ENCODE results near the gene TMEM242. TPM values are rescaled to one million over a fixed set of nuclear protein-coding genes. Genes with fewer than 3 reads are reported as not detected.

TMEM242 gene
- total RNA-seq, 4 donors from 2014 or later: 0.20 to 8.4 (median 5.8) TPM

DNA sequence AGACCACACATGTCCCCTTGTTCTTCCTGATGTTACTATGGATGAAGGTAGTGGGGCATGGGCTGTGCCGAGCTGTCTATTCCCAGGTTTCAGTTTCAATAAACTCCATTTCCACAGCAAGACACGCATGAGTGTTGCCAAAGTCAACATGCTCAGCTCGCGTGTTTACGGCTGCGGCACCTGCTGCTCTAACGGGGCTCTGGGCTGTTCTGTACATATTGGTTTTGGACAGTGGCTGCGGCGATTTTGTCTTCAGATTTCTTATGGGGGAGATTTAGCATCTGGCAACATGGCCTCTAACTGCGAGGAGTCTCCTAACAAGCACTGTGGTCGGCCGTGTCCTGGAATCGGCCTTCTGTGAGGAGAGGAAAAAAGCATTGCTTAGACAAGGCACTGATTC, 58.6 kb downstream of the TMEM242 start:
- no peak overlapping the region for H3K27ac ChIP-seq
- in situ Hi-C loops (cut with MboI; ENCODE audit: low pct_ligation_motif_present in 1 of 4, low pct_unique_long_range_greater_than_20kb in 1 of 4, low sequenced_read_pairs in 3 of 4) (no loop called here), intact Hi-C loops (cut with DNase I; ENCODE audit: low total_unique reads) (no loop called here)
- no peaks in the 10 kb centered on the region for H3K36me3 ChIP-seq
- WGBS, 2 donors (ENCODE audit: low coverage in 1 of 2): 53 to 90% methylated on average over 4 to 13 of the region's 13 CpGs
- H3K27me3 ChIP-seq: no peaks in the 10 kb centered on the region
- no peaks in the 10 kb centered on the region for H3K9me3 ChIP-seq
- DNase-seq: no peak
- no peak overlapping the region for H3K4me3 ChIP-seq
- no peak for TF ChIP-seq EP300 (IDR thresholded peaks at IDR 0.05; ENCODE audit: low read depth)
- TF ChIP-seq, protein P1, sequence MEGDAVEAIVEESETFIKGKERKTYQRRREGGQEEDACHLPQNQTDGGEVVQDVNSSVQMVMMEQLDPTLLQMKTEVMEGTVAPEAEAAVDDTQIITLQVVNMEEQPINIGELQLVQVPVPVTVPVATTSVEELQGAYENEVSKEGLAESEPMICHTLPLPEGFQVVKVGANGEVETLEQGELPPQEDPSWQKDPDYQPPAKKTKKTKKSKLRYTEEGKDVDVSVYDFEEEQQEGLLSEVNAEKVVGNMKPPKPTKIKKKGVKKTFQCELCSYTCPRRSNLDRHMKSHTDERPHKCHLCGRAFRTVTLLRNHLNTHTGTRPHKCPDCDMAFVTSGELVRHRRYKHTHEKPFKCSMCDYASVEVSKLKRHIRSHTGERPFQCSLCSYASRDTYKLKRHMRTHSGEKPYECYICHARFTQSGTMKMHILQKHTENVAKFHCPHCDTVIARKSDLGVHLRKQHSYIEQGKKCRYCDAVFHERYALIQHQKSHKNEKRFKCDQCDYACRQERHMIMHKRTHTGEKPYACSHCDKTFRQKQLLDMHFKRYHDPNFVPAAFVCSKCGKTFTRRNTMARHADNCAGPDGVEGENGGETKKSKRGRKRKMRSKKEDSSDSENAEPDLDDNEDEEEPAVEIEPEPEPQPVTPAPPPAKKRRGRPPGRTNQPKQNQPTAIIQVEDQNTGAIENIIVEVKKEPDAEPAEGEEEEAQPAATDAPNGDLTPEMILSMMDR (IDR thresholded peaks at IDR 0.05): no peak
- TF ChIP-seq POLR2AphosphoS5 (IDR thresholded peaks at IDR 0.05): no peak
- no peak for TF ChIP-seq POLR2A (IDR thresholded peaks at IDR 0.05)
- H3K4me1 ChIP-seq: peaks cover 5 to 12% (median 9%) of the 10 kb centered on the region in 4 donors

- TF ChIP-seq POLR2A (IDR thresholded peaks at IDR 0.05) (no peak), EP300 (IDR thresholded peaks at IDR 0.05; ENCODE audit: low read depth) (no peak), POLR2AphosphoS5 (IDR thresholded peaks at IDR 0.05) (no peak)
- TF ChIP-seq, protein P1 (IDR thresholded peaks at IDR 0.05): no peak
- WGBS, 2 donors (ENCODE audit: low coverage in 1 of 2): 73 to 83% methylated on average over 2 to 3 of the region's 3 CpGs
- intact Hi-C loops (cut with DNase I; ENCODE audit: low total_unique reads): no loop called here
- Histone ChIP-seq H3K9me3 (no peaks in the 10 kb centered on the region), H3K36me3 (no peaks in the 10 kb centered on the region), H3K4me3 (no peak overlapping the region), H3K4me1 (peaks cover 0 to 4% (median 2%) of the 10 kb centered on the region in 4 donors), H3K27ac (no peak overlapping the region), H3K27me3 (no peaks in the 10 kb centered on the region)
- no peak for DNase-seq
- in situ Hi-C loops (cut with MboI; ENCODE audit: low pct_ligation_motif_present in 1 of 4, low pct_unique_long_range_greater_than_20kb in 1 of 4, low sequenced_read_pairs in 3 of 4): no loop called here
These were observed 59.4 kb downstream of the TMEM242 start for GRCh38 chr6:157263881-157264397.

GRCh38 chr6:157263146-157263545, 60.2 kb downstream of the TMEM242 start:
- DNase-seq: no peak
- WGBS, 2 donors (ENCODE audit: low coverage in 1 of 2): 82 to 83% methylated on average over 1 to 5 of the region's 5 CpGs
- Histone ChIP-seq H3K9me3 (no peaks in the 10 kb centered on the region), H3K4me3 (no peak overlapping the region), H3K27ac (no peak overlapping the region), H3K27me3 (no peaks in the 10 kb centered on the region), H3K4me1 (no peaks in the 10 kb centered on the region), H3K36me3 (no peaks in the 10 kb centered on the region)
- TF ChIP-seq POLR2A (IDR thresholded peaks at IDR 0.05) (no peak), POLR2AphosphoS5 (IDR thresholded peaks at IDR 0.05) (no peak), EP300 (IDR thresholded peaks at IDR 0.05; ENCODE audit: low read depth) (no peak)
- TF ChIP-seq, protein P1 (IDR thresholded peaks at IDR 0.05): no peak
- in situ Hi-C loops (cut with MboI; ENCODE audit: low pct_ligation_motif_present in 1 of 4, low pct_unique_long_range_greater_than_20kb in 1 of 4, low sequenced_read_pairs in 3 of 4) (no loop called here), intact Hi-C loops (cut with DNase I; ENCODE audit: low total_unique reads) (no loop called here)

GRCh38 chr6:157261606-157262005, 61.7 kb downstream of the TMEM242 start:
- intact Hi-C loops (cut with DNase I; ENCODE audit: low total_unique reads) (no loop called here), in situ Hi-C loops (cut with MboI; ENCODE audit: low pct_ligation_motif_present in 1 of 4, low pct_unique_long_range_greater_than_20kb in 1 of 4, low sequenced_read_pairs in 3 of 4) (no loop called here)
- Histone ChIP-seq H3K4me3 (no peak overlapping the region), H3K36me3 (no peaks in the 10 kb centered on the region), H3K27me3 (no peaks in the 10 kb centered on the region), H3K9me3 (no peaks in the 10 kb centered on the region), H3K27ac (no peak overlapping the region), H3K4me1 (no peaks in the 10 kb centered on the region)
- 97% methylated on average over 9 of the region's 9 CpGs; no CpG with 5 or more reads in 1 of the 2 donors for WGBS, 2 donors (ENCODE audit: low coverage in 1 of 2)
- no peak for DNase-seq
- no peak for TF ChIP-seq POLR2AphosphoS5 (IDR thresholded peaks at IDR 0.05)
- TF ChIP-seq, protein P1 (IDR thresholded peaks at IDR 0.05): no peak
- no peak for TF ChIP-seq POLR2A (IDR thresholded peaks at IDR 0.05)
- TF ChIP-seq EP300 (IDR thresholded peaks at IDR 0.05; ENCODE audit: low read depth): no peak
